CD4-positive, alpha-beta T cell (primary cell): ENCODE data around the gene PSMD11. TPM values are rescaled to one million over a fixed set of nuclear protein-coding genes. Genes with fewer than 3 reads are reported as not detected.

Experiments
- ATAC-seq: fragments of 200-7000 bp; cut with Tn5 transposase; one replicate; pipeline ENCODE4 v1.10.0; 2022; ENCODE audit warnings: mild to moderate bottlenecking; ENCODE audit not compliant: poor library complexity
- CTCF ChIA-PET: fragments of 350-600 bp; sonication (Branson Sonifier 250); formaldehyde crosslinking; loops from one replicate; lab custom pipeline; 2021; ENCODE audit warnings: antibody characterized with exemption, inconsistent platforms; lab: Charles Lee
- POLR2A ChIA-PET: fragments of 350-600 bp; sonication (Branson Sonifier 250); formaldehyde crosslinking; loops from one replicate; lab custom pipeline; 2021; ENCODE audit warnings: antibody characterized with exemption, inconsistent platforms; lab: Charles Lee
- DNase-seq, 14 experiments: peaks; one replicate each; pipeline ENCODE4 v3.0.0-alpha.2; 2013 to 2020; ENCODE audit warnings: mixed read lengths in 2 of 14
- H3K27ac ChIP-seq, 2 donors: one replicate each; pipeline versions ENCODE4 v1.5.1 to v1.7.0; 2013; ENCODE audit warnings: low read length in 2 of 2, low read depth in 1 of 2, mild to moderate bottlenecking in 1 of 2
- H3K27me3 ChIP-seq, 2 experiments: 1 replicate in 1 of 2; 2 replicates in 1 of 2; pipeline versions ENCODE4 v1.6.1 to v1.7.0; 2013; ENCODE audit warnings: low read length in 2 of 2, control low read depth in 1 of 2, mild to moderate bottlenecking in 1 of 2, moderate library complexity in 1 of 2; ENCODE audit not compliant: insufficient read depth in 2 of 2, control insufficient read depth in 1 of 2
- H3K36me3 ChIP-seq: one replicate; pipeline ENCODE4 v1.6.1; 2013; ENCODE audit warnings: low read length, control low read depth; ENCODE audit not compliant: insufficient read depth
- H3K4me1 ChIP-seq: one replicate; pipeline ENCODE4 v1.6.1; 2013; ENCODE audit warnings: low read length, control low read depth; ENCODE audit not compliant: insufficient read depth
- H3K4me3 ChIP-seq: one replicate; pipeline ENCODE4 v1.5.1; 2013; ENCODE audit warnings: mild to moderate bottlenecking, low read length, moderate library complexity
- H3K9me3 ChIP-seq, 2 experiments: 1 replicate in 1 of 2; 2 replicates in 1 of 2; pipeline versions ENCODE4 v1.6.1 to v1.7.0; 2013; ENCODE audit warnings: low read length in 2 of 2, mild to moderate bottlenecking in 2 of 2, control low read depth in 1 of 2, moderate library complexity in 1 of 2; ENCODE audit not compliant: control insufficient read depth in 1 of 2, insufficient read depth in 1 of 2
- H3K27ac Mint-ChIP-seq: one replicate; pipeline ENCODE4 v1.8.0; 2020; ENCODE audit warnings: mixed read lengths
- H3K27me3 Mint-ChIP-seq: one replicate; pipeline ENCODE4 v1.8.0; 2021; ENCODE audit warnings: mixed read lengths
- H3K36me3 Mint-ChIP-seq: one replicate; pipeline ENCODE4 v1.8.0; 2021; ENCODE audit warnings: low read depth, mixed read lengths
- H3K4me1 Mint-ChIP-seq: one replicate; pipeline ENCODE4 v1.8.0; 2021; ENCODE audit warnings: low read depth, mixed read lengths
- H3K4me3 Mint-ChIP-seq: one replicate; pipeline ENCODE4 v1.8.0; 2020; ENCODE audit warnings: mild to moderate bottlenecking, mixed read lengths
- H3K9me3 Mint-ChIP-seq: one replicate; pipeline ENCODE4 v1.8.0; 2020; ENCODE audit warnings: mixed read lengths
- CTCF ChIP-seq: fragments of 200-600 bp; IDR thresholded peaks from one replicate; pipeline ENCODE4 v1.8.0; 2022; ENCODE audit warnings: antibody characterized with exemption, mild to moderate bottlenecking
- intact Hi-C, 2 experiments: fragments of 100-400 bp; cut with DNase I in 1 of 2; cut with micrococcal nuclease in 1 of 2; formaldehyde crosslinking; loops; one replicate each; pipeline versions ENCODE4 v1.15.1 to v1.9.0; 2023 to 2025; cut with DNase I, micrococcal nuclease
- total RNA-seq, 174 experiments: library from RNA in 2 of 174; stranded (reverse) in 2 of 174; gene quantifications; one replicate each; pipeline ENCODE4 v1.2.3 and lab custom pipeline; 2021 to 2026

The PSMD11 gene
- total RNA-seq, 2 experiments from 2014 or later = 67.6 to 68.7 TPM

- Histone ChIP-seq H3K27me3 (no peaks in the 10 kb centered on the region), H3K9me3 (no peaks in the 10 kb centered on the region), H3K4me3 (no peak overlapping the region), H3K4me1 (peaks cover 40% of the 10 kb centered on the region), H3K27ac (peak overlapping the region; percentile 21 to 35), H3K36me3 (peaks cover 35% of the 10 kb centered on the region)
- DNase-seq (no peak), ATAC-seq (no peak)
- H3K4me1 Mint-ChIP-seq = peaks cover 47% of the 10 kb centered on the region
- H3K36me3 Mint-ChIP-seq = peaks cover 52% of the 10 kb centered on the region
- H3K9me3 Mint-ChIP-seq = no peaks in the 10 kb centered on the region
- ChIA-PET CTCF (interaction anchor here (1.9 to 5.0 kb wide), 4 partner anchors 22 to 173 kb away, joined by 6 to 28 read pairs (median 20); partner anchors contain the start of gene PSMD11), POLR2A (interaction anchor here (0.9 to 8.1 kb wide), 13 partner anchors 10 to 392 kb away, joined by 3 to 152 read pairs (median 8); partner anchors contain the start of genes MYO1D and PSMD11)
- peak overlapping the region; percentile 90 for H3K4me3 Mint-ChIP-seq
- TF ChIP-seq CTCF = no peak
- H3K27ac Mint-ChIP-seq = peak overlapping the region; percentile 62
- intact Hi-C loops = loop anchor here (10.0 kb wide), 1 partner anchor 389 kb away; the partner anchor contains the start of gene MYO1D (in 2 of the 2)
- no peaks in the 10 kb centered on the region for H3K27me3 Mint-ChIP-seq
Observed at GRCh38 chr17:32485261-32486110, 41.2 kb downstream of the PSMD11 start.

DNA sequence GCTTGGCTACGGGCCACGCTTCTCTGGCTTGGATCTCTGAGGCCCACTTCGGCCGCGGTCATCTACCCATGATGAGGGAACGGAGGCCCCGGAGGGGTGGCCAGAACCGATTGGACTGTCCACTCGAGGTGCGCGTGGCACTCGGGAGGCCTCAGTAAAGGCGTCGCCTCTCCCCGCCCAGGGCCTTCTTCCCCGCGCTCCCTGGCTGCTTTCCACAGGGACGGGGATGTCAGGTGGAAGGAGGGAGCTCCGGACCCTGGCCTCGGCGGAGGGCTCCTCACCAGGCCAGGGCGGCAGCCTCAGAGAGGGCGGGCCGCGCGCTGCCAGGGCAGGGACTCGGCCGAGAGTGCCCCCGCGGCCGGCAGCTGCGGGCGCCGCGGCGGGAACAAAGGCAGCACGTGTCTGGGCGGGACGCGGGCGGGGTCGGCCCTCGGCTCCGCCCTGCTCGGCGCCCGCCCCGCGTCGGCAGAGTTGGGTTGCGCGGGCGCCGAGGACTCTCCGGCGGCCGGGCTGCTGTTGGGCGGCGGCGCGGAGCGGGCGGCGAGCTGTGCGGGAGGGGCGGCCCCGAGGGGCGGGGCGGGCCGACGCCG is 41.9 kb downstream of the PSMD11 start:
- Histone ChIP-seq H3K36me3 (peaks cover 29% of the 10 kb centered on the region), H3K9me3 (no peaks in the 10 kb centered on the region), H3K4me3 (peak overlapping the region; percentile 38), H3K27me3 (no peaks in the 10 kb centered on the region), H3K4me1 (peaks cover 42% of the 10 kb centered on the region), H3K27ac (peak overlapping the region; percentile 21)
- Mint-ChIP-seq H3K4me1 (peaks cover 55% of the 10 kb centered on the region), H3K27me3 (no peaks in the 10 kb centered on the region), H3K9me3 (no peaks in the 10 kb centered on the region), H3K27ac (peak overlapping the region; percentile 62), H3K4me3 (peak overlapping the region; percentile 90), H3K36me3 (peaks cover 47% of the 10 kb centered on the region)
- DNase-seq (peak; percentile 51 to 93 (median 68)), ATAC-seq (peak; percentile 72)
- ChIA-PET POLR2A (interaction anchor here (0.7 to 8.1 kb wide), 20 partner anchors 9 to 391 kb away, joined by 3 to 152 read pairs (median 4); partner anchors contain the start of genes C17orf75, MYO1D and PSMD11), CTCF (interaction anchor here (0.9 to 5.0 kb wide), 7 partner anchors 23 to 173 kb away, joined by 3 to 28 read pairs (median 6); partner anchors contain the start of gene PSMD11)
- TF ChIP-seq CTCF = no peak
- intact Hi-C loops = loop anchor here (10.0 kb wide), 1 partner anchor 389 kb away; the partner anchor contains the start of gene MYO1D (in 2 of the 2)
